Pons (tissue), 1 donor: ENCODE data around the gene DLG2.

Experiments
- DNase-seq: peaks from one replicate; pipeline ENCODE4 v3.0.0-alpha.2; 2016; ENCODE audit warnings: low spot score

Gene DLG2

GRCh38 chr11:83847467-83848034, 1779.6 kb downstream of the DLG2 start:
- no peak for DNase-seq

GRCh38 chr11:83845797-83846196, 1781.3 kb downstream of the DLG2 start:
- no peak for DNase-seq

GRCh38 chr11:83840326-83840725, 1786.8 kb downstream of the DLG2 start:
- DNase-seq, result no peak

GRCh38 chr11:83836883-83837654, 1790.1 kb downstream of the DLG2 start:
- peak; percentile 86 for DNase-seq

GRCh38 chr11:83836065-83836464, 1791.1 kb downstream of the DLG2 start:
- DNase-seq, result no peak

- peak; percentile 87 for DNase-seq
Measured at GRCh38 chr11:83835423-83835822, 1791.7 kb downstream of the DLG2 start.

- no peak for DNase-seq
Measured at GRCh38 chr11:83831929-83832328, 1795.2 kb downstream of the DLG2 start.

GRCh38 chr11:83827940-83828554, 1799.1 kb downstream of the DLG2 start:
- DNase-seq, result peak; percentile 77

GRCh38 chr11:83827520-83827919, 1799.6 kb downstream of the DLG2 start:
- DNase-seq, result no peak

- no peak for DNase-seq
Measured at GRCh38 chr11:83826078-83826477, 1801.1 kb downstream of the DLG2 start.

GRCh38 chr11:83823461-83824025, 1803.6 kb downstream of the DLG2 start:
- no peak for DNase-seq

- DNase-seq, result peak; percentile 90
Measured at GRCh38 chr11:83819931-83820549, 1807.1 kb downstream of the DLG2 start.

GRCh38 chr11:83818349-83818748, 1808.8 kb downstream of the DLG2 start:
- DNase-seq, result no peak

- peak; percentile 49 for DNase-seq
Measured at GRCh38 chr11:83816572-83817187, 1810.5 kb downstream of the DLG2 start.

- DNase-seq, result no peak
Measured at GRCh38 chr11:83815736-83816135, 1811.4 kb downstream of the DLG2 start.

- peak; percentile 77 for DNase-seq
Measured at GRCh38 chr11:83813296-83813695, 1813.8 kb downstream of the DLG2 start.

GRCh38 chr11:83809274-83809673, 1817.9 kb downstream of the DLG2 start:
- no peak for DNase-seq

GRCh38 chr11:83801799-83802198, 1825.3 kb downstream of the DLG2 start:
- no peak for DNase-seq

GRCh38 chr11:83793310-83793709, 1833.8 kb downstream of the DLG2 start:
- DNase-seq, result no peak

GRCh38 chr11:83791557-83791956, 1835.6 kb downstream of the DLG2 start:
- no peak for DNase-seq

- no peak for DNase-seq
Measured at GRCh38 chr11:83785942-83786341, 1841.2 kb downstream of the DLG2 start.

GRCh38 chr11:83784419-83784818, 1842.7 kb downstream of the DLG2 start:
- no peak for DNase-seq
